ENCODE results near the gene DCTN4.
"Not testable (repeated sequence)": the region's sequence is repeated elsewhere in the genome, so short reads cannot be mapped to it uniquely, and the experiment has no call there.

DCTN4 gene

DNA sequence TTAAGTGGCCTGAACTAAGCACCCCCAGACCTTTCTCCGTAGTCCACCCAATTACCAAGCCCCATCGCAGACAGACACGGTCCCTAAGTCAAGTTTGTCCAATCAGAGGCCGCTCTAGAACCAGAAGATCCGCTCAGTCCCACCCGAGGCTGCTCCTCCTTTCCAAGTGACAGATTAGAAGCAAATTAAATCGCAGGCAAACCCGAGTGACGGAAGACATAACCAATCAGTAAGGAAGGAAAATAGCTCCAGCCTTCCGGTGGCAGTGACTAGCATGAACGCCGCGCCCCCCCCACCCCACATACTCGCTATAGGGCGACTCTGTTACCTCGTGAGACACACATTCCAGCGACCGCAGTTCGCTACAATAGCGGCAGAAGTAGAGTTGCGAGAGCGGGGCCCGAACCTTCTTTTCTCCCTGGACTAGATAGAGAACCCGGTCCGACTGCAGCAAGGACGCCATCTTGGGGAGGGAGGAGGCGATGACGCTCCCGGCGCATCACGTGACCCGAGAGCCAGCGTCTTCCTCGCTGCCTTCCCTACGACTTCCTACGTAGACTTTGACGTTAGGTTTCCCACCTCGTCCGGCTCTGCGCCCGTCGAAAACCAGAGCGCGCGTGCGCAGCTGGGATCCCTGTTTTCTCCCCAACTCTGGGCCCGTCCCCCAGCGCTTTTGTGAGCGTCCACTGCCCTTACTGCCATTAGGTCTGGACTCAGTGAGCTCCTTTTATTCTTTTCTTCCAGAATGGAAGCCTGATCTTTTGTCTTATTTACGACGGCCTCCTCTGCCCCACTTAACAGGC lies at the start of gene DCTN4:
DCTN4 (minus strand) TSS at position 487 of the 803 bp plus-strand sequence; CDS start at position 463, 24 bp downstream.
- peak; percentile 97 for DNase-seq

DNA sequence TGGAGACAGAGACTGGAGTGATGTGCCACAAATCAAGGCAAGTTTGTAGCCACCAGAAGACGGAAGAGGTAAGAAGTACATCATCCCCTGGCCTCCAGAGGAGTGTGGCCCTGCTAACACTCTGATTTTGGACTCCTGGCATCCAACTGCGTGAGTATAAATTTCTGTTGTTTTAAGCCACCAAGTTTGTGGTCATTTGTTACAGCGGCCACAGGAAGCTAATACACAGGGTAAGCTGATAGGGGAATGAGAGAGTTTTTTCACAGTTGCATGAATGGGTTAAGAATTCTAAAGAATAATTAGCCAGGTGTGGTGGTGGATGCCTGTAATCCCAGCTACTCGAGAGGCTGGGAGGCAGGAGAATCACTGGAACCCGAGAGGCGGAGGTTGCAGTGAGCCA lies 45.6 kb upstream of the DCTN4 start:
- no peak for DNase-seq

DNA sequence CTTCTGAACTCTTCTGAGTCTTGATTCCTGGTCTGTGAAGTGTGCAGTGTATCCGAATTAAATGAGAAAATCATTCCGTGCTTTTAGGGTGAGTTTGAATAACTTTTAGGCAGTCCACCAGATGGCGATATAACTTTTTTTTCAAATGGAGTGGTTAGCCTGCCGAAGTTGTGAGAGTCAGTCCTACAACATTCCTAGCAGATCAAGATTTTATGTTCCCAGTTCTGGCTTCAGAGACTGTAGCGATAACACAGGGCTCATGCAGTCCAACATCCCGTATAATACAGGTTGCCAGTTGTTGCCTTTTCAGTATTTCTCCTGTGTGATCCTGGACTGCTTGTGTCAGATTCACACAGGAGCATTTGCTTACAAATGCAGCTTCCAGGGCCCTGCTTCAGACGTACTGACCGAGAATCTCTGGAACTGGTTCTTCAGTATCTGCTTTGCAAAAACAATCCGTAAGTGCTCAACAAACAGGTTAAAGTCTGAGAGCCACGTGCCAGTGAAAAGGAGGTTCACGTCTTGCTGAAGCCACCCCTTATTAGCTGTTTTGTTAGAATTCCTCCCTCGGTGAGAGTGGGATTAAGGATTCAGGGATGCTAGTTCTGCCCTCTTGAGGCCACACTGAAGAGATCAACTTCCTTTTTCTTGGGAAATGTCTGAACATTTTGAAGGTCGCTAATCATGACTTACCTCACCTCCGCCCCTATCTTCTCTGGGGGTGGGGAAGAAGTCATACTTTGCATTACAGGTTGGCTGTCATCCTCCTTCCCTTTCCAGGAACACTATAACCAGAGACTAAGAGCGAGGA lies 42.5 kb upstream of the DCTN4 start:
- peak; percentile 15 for DNase-seq

DNA sequence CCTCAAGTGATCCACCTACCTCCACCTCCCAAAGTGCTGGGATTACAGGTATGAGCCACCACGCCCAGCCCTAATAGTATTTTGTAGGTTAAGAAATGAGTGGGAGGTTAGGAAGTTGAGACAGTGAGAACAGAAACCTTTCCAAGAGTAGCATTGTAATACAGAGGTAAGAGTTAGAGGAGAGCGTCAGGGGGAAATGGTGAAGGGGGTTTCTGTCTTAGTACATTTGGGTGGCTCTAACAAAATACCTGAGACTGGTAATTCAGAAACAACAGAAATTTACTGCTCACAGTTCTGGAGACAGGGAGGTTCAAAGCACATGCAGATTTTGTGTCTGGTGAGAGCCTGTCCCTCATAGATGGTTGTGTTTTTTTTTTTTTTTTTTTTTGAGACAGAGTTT lies 38.6 kb upstream of the DCTN4 start:
- no peak for DNase-seq

DNA sequence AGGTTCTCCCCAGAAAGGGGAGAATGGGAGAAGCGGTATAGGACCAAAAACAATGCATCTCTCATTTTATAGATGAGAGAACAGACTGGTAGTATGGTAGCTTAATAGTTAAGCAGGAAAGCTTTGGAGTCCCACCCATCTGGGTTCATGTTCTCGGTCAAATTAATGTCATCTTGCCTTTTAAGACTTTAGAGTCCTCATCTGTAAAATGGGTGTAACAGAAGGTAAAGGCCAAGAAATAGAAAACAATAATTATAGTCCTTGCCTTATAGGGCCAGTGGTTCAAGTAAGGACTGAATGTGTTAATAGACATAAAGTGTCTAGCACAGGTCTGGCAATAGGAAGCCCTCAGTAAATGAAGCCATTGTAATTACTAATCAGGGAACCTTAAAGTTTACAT lies 36.1 kb upstream of the DCTN4 start:
- no peak for DNase-seq

DNA sequence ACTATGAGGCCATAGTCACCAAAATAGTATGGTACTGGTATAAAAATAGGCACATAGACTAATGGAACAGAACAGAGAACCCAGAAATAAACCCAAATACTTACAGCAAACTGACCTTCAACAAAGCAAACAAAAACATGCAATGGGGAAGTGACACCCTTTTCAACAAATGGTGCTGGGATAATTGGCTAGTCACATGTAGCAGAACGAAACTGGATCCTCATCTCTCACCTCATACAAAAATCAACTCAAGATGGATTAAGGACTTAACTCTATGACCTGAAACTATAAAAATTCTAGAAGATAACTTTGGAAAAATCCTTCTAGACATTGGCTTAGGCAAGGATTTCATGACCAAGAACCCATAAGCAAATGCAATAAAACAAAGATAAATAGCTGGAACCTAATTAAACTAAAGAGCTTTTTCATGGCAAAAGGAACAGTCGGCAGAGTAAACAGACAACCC lies 34.6 kb upstream of the DCTN4 start:
- not testable (repeated sequence) for DNase-seq

DNA sequence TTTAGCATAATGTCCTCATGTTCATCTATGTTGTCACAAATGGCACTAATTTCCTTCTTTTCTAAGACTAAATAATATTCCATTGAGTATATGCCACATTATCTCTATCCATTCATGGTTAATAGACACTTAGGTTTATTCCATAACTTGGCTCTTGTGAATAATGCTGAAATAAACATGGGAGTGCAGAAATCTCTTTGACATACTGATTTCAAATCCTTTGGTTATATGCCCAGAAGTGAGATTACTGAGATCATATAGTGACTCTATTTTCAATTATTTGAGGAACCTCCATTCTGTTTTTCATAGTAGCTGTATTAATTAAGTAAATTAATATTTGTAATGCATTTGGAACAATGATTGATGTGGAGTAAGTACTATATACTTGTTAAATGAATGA lies 32.7 kb upstream of the DCTN4 start:
- no peak for DNase-seq

DNA sequence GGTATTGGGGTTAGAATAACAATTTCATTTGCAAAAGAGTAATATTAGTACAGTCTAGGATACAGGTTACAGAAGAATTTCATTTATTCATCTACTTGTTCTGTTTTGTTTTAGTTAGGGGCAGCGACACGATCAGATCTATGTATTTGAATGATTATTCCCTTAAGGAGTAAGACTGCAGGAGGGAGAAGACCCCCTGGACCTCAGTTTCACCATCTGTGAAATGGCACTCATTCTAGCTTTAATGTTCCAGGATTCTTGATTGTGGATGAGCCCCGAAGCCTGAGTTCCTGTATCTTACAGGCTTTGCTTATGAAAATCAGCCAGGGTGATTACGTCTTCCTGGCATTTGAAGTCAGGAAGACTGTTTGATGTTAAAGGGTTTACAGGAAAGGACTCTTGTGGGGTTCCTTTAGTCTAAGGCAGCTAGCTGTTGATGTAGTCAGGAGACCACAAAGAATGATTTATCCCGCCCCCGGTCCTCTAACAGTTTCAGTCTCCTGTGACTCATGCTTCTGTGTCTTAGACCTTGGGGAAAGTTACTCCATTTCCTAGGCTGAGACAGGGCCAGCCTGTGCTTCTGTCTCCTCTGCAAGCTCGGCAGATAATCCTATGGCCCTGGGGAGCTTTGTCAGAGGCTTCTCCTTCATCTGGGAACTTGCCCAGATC lies 31.3 kb upstream of the DCTN4 start:
- no peak for DNase-seq

DNA sequence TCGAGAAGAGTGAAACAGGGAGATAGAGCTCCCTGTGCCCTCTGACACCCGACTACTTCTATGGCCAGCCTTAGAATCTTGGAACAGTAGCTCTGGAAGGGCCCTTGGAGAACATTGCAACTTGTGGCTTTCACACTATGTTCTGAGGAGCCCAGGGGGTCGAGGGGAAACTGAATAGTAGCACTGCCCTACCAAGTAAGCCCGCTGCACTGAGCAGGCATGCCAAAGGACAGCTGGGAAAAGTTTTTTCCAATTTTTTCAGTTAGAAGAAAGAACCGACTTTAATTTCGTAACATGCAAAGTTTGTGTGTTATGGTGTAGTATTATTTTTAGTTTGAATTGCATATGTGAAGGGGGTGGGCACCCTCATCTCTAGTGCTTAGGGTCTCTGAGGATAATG lies 30.6 kb upstream of the DCTN4 start:
- DNase-seq: no peak

DNA sequence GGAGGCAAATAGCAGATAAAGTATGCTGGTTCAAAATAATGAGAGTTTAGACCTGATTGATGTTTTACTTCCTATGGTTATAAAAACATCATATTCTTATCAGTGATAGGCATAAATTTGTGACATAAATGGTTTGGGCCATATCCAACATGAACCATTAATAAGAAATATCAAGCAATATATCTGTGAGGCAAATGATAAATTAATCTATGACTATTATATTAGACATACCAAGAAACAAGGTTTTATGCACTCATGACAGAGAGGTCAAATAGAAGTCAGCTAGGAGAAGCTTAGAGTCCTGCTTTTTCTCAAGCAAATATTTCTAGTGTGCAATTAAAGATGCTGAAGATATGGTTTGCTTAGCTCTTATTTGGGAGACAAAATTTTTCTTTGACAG lies 30.2 kb upstream of the DCTN4 start:
- no peak for DNase-seq

DNA sequence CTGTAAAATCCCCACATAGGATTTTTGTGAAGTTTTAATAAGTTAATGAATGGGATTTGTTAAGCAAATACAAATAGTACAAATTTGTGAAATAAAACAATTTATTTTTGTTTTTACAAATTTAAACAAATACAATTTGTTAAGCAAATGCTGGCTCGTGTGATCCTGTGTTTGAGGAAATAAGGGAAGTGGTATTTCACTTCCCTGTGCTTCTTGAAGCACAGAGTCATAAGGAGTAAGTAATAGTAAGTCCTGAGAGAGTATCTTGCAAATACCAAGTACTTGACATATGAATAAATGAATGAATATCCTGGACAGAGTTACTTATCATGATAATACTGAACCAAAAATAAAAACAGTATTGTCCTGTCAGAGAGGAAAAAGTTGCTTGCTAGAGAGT lies 28.8 kb upstream of the DCTN4 start:
- no peak for DNase-seq

DNA sequence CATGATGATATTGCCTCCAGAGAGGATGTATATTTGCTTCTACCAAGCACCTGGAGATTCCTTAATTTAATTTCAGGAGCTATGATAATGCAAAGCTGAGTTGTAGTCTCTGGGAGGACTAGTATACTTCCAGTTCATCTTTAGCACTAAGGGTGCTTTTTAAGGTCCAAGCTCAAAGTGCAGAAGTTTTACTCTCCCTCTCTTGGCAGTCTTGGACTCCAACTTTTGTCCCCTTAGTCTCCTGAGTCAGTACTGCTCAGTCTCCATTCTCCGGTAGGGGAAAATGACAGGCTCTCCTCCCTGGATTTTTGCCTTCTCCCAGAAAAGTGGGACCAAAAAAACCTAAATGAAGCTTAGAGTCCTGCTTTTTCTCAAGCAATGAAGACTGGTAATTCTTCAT lies 28.1 kb upstream of the DCTN4 start:
- DNase-seq: no peak

DNA sequence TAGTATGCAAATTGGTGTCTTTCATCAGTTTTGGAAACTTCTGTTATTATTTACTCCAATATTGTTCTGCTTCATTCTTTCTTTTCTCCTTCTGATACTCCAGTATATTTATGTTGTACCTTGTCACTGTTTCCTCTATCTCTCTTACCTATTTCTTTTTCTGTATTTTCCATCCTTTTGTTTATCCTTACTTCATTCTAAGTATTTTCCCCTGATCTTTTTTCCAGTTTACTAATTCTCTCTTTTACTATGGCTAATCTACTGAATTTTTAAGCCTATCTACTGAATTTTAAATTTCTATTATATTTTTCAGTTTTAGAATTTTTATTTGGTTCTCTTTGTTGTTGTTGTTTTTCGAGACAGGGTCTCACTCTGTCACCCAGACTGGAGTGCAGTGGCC lies 27.1 kb upstream of the DCTN4 start:
- no peak for DNase-seq

DNA sequence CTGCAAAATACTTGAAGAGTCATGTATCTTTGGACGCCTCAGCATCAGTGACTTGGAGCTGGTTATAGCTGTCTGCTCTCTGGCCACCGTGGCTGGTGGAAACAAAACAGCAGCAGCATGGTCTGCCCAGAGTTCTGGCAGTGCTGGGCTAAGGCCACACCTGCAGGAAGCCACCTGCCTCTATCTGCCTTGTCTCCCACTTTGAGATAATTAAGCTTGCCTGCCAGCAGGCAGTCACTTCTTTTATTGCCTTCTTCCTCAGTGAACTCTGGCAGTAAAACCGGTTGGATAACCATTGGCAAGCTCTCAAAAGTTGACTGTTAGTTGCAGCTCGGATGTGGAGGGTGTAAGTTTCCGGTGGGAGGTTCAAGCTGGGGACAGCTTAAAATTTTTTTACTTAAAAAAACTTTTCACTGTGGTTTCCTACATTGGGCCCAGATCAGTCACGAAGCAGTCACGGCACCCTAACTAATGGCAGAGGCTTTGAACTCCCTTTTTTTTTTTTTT lies 24.7 kb upstream of the DCTN4 start:
- peak; percentile 92 for DNase-seq

DNA sequence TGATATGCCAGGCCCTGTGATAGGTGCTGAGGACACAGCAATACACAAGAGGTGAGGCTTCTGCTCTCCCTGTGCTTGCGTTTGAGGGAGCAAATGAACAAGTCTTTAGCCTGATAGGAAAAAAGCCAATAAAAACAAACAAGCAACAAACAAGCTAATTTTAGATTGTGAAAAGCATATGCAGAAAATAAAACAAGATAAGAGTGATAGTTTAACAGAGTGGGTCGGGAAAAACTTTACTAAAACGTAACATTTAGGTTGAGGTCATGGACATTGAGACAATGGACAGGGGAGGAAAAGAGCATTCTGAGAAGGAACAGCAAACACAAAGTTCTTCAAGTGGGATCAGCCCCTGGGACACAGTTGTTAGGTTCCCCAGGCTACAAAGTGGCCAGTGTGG lies 24.0 kb upstream of the DCTN4 start:
- DNase-seq: no peak

DNA sequence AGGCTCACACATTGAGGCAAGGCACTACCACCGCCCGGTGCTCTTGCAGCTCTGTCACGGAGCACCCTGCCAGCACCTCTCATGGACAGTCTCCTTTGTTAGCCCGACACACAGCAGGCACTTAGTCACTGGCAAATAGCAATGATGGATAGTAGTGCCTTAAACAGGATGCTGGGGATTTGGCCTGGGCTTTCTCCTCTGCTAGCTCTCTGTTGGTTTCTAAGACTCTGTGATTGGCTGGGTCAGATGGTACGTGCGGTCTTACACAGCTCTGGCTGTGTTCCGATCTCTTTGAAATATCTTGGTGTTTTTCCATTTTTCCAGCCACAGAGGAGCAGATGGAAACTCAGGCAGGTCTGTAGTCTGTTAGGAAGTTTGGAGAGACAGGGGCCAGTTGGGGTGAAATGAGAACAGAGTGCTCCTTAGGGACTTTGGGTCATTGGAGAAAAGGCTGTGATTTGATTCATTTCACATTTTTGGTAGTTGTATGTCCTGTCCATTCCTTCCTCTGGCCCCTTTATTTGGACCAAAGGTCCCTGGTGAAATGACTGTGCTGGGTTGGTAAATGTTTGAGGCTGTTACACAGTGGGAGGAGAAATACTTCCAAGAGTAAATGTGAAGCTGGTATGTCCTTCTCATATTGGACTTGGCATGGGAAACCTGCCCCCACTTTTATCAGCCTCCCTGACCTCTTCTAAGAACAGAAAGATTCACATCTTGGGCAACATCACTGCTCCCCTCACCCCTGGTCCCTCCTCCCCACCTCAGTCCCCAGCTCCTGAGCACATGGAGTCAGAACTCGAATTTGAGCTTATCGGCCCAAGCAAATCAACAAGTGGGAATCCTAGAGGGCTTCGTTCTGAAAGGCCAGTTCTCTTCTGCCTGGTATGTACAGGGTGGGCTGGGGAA lies 23.1 kb upstream of the DCTN4 start:
- no peak for DNase-seq

DNA sequence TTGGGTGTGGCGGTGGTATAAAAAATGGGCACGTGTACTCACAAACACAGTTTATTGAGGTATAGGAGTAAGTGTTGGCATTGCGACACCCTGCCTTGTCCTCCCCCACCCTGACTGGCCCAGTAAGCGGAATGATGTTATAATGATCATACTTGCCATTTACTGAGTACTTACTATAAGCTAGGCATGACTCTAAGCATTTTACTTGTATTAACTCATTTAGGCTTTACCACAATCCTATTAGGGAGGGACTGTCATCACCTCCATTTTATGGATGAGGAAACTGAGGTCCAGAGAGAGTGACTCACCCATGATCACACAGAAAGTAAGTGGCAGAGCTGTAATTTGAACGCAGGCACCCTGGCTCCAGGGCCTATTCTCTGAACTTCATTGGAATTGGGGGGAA lies 22.0 kb upstream of the DCTN4 start:
- no peak for DNase-seq

DNA sequence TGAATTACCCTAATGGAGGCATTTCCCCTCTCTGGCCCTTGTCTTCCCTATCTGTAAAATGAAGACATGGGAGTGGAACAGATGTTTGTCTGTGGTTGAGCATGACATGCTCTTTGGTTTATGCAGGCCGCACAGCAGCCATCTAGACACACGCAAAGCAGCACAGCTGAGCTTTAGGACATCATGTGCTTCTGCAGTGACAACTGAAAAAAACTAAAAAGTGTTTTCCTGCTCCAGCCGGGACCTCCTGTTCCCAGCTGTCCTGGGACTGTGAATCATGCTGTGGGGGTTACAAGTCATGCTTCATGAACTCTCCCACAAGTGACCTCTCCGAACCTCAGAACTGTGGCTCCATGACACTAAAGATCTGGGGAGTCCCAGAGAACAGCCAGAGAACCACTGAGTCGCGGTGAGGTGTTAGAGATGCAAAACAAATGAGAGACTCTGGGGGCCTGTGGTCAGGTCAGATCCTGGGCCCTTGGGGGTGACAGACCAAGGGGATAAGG lies 21.4 kb upstream of the DCTN4 start:
- DNase-seq: no peak

DNA sequence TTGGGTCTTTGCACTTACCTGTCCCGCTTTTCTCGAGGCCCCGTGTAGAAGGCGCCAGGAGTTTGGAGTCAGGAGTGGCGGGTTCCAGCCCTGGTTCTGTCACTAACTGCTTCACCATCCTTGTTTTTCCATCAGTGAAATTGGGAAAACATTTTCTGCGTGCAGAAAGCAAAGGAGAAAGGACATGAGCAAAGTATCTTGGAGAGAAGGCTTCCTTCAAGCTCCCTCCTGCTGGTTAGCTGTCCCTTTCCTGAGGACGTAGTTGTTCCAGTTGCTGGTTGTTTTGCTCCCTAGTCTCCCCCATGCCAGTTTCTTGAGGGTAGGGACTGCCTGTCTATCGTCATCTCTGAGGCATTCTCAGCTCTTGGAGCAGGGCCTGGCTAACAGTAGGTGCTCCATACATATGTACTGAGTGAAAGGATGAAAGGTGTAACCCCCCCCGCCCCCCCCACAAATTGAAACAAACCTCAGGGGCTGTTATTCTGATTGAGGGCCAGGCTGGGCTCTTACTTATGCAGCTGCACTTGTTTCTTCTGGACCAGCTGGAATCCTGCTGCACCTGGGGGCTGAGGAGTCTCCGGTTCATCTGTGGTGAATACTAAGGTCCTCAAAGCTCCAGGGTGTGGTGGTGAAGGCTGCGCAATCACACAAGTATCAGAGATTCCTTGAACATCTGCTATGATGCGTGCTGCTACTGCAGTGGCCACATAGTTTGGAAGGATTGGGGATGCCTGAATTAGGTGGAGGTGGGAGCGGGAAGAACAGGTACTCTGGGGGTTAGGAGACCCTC lies 20.8 kb upstream of the DCTN4 start:
- DNase-seq: no peak

DNA sequence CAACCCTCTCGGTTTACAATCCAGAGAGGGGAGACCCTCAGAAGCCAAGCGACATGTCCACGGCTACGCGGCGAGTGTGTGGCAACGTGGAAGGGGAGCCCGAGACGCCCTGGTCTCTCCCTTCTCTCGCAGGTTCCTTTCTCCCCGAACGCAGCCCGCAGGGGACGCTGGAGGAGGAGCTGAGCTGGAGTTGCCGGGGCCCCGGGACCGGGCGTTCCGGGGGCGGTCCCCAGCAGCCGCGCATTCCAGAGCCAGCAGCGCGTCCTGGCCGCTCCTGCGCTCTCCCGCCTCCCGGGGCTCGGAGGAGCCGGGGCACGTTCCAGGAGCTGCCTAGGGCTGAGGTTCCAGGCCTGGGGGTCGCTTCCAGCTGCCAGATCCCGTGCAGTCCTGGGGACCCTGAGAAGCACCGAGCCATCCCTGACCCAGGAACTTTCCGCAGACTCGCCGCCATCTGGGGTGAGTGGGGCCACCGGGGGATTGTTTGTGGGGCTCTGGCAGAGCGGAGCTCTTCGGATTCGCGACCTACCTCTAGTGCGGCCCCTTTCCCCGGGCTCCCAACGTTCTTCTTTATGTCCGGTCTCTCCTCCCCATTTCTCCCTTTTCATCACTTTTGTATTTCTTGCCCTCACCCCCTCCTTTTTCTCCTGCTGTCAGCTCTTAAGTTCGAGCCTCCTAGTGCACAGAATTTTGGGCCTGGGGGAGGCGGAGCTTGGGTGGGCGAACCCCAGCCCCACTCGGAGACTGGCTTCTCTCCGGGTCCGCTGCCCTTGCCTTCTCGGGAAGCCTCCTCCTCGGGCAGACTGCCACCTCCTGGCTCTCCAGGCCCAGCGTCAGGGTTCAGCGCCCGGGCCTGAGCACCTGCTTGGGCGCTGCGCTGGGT lies 19.9 kb upstream of the DCTN4 start, which contains the start of gene SMIM3:
SMIM3 (plus strand) TSS at position 241 of the 880 bp plus-strand sequence. CDS start 16,684 bp downstream, outside the sequence.
- DNase-seq: no peak

Measured in COR-L47 (cell line).